H1 (cell line): ENCODE measurements around the gene CFAP20.

Experiments
- CBX8 ChIP-seq: fragments of 300-800, 300-1000 bp; sonication (generic); IDR thresholded peaks from 2 replicates; pipeline ENCODE4 v1.7.1; 2016; ENCODE audit warnings: low read depth, low read length, borderline replicate concordance
- EP300 ChIP-seq, 2 experiments: IDR thresholded peaks; 1 replicate in 1 of 2; 2 replicates in 1 of 2; pipeline ENCODE4 v1.6.1; 2011 to 2012; ENCODE audit warnings: low read depth in 2 of 2, low read length in 2 of 2, mild to moderate bottlenecking in 2 of 2, borderline replicate concordance in 1 of 2, inconsistent platforms in 1 of 2, moderate library complexity in 1 of 2
- POLR2A ChIP-seq, 2 experiments: IDR thresholded peaks; 1 replicate in 1 of 2; 2 replicates in 1 of 2; pipeline ENCODE4 v1.6.1; 2011; ENCODE audit warnings: low read depth in 2 of 2, low read length in 2 of 2, mild to moderate bottlenecking in 2 of 2; ENCODE audit errors: control extremely low read depth in 1 of 2
- POLR2AphosphoS5 ChIP-seq: IDR thresholded peaks from 2 replicates; pipeline ENCODE4 v1.6.1; 2011; ENCODE audit warnings: low read depth, low read length
- RAD21 ChIP-seq, 2 experiments: IDR thresholded peaks in 1 of 2; conservative IDR thresholded peaks in 1 of 2; 2 replicates each; pipeline ENCODE4 v1.6.1; 2011; ENCODE audit warnings: low read depth in 2 of 2, low read length in 2 of 2, improper control_type of control experiment in 1 of 2, inconsistent platforms in 1 of 2, mild to moderate bottlenecking in 1 of 2, moderate library complexity in 1 of 2
- SIX5 ChIP-seq: IDR thresholded peaks from 2 replicates; pipeline ENCODE4 v1.6.1; 2011; ENCODE audit warnings: mild to moderate bottlenecking, low read depth, low read length
- YY1 ChIP-seq: IDR thresholded peaks from 2 replicates; pipeline ENCODE4 v1.6.1; 2011; ENCODE audit warnings: low read depth, mild to moderate bottlenecking, low read length
- ZNF274 ChIP-seq: IDR thresholded peaks from 2 replicates; pipeline ENCODE4 v1.7.0; 2012; ENCODE audit warnings: low read length, borderline replicate concordance; ENCODE audit errors: extremely low read depth
- TF ChIP-seq, protein P1 (sequence below): IDR thresholded peaks from 2 replicates; pipeline ENCODE4 v1.6.1; 2011; ENCODE audit warnings: low read depth, mild to moderate bottlenecking, low read length; ENCODE audit not compliant: insufficient read depth
- TF ChIP-seq, protein P2 (sequence below): fragments of 300-600 bp; sonication (generic); IDR thresholded peaks from 2 replicates; pipeline ENCODE4 v1.7.1; 2012; ENCODE audit warnings: low read length, moderate library complexity, mild to moderate bottlenecking, inconsistent platforms; ENCODE audit not compliant: insufficient replicate concordance
- TF ChIP-seq, protein P3 (sequence below), 3 experiments: IDR thresholded peaks; 1 replicate in 2 of 3; 2 replicates in 1 of 3; pipeline versions ENCODE4 v1.5.1 to v1.6.1; 2011; ENCODE audit warnings: low read length in 3 of 3, mild to moderate bottlenecking in 3 of 3, inconsistent platforms in 2 of 3, low read depth in 1 of 3, moderate library complexity in 1 of 3; ENCODE audit not compliant: insufficient read depth in 1 of 3; ENCODE audit errors: control extremely low read depth in 1 of 3
- TF ChIP-seq, protein P4 (sequence below): IDR thresholded peaks from 2 replicates; pipeline ENCODE4 v1.6.1; 2011; ENCODE audit warnings: low read length, improper control_type of control experiment

DNA sequence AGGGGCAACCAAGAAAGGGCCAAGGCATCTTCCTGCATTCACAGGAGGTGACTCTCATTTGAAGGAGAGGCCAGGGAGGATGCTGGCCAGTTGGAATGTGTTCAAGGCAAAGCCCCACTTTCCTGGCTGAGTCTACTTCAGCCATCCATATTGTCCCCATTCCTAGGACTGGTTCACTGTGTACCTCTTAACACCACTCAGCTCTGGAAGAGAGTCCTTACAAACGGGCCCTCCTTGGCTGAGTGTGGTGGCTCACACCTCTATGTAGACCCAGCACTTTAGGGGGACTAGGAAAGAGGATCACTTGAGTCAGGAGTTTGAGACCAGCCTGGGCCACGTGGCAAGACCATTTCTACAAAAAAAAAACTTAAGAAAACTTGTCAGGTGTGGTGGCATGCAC lies 28.1 kb upstream of the CFAP20 start:
- TF ChIP-seq YY1, result no peak
- no peak for TF ChIP-seq POLR2A (IDR thresholded peaks at IDR 0.05; ENCODE audit: control extremely low read depth in 1 of 2, low read depth in 2 of 2, low read length in 2 of 2)
- no peak for TF ChIP-seq SIX5
- TF ChIP-seq, protein P1, sequence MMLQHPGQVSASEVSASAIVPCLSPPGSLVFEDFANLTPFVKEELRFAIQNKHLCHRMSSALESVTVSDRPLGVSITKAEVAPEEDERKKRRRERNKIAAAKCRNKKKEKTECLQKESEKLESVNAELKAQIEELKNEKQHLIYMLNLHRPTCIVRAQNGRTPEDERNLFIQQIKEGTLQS, result no peak
- TF ChIP-seq, protein P2, sequence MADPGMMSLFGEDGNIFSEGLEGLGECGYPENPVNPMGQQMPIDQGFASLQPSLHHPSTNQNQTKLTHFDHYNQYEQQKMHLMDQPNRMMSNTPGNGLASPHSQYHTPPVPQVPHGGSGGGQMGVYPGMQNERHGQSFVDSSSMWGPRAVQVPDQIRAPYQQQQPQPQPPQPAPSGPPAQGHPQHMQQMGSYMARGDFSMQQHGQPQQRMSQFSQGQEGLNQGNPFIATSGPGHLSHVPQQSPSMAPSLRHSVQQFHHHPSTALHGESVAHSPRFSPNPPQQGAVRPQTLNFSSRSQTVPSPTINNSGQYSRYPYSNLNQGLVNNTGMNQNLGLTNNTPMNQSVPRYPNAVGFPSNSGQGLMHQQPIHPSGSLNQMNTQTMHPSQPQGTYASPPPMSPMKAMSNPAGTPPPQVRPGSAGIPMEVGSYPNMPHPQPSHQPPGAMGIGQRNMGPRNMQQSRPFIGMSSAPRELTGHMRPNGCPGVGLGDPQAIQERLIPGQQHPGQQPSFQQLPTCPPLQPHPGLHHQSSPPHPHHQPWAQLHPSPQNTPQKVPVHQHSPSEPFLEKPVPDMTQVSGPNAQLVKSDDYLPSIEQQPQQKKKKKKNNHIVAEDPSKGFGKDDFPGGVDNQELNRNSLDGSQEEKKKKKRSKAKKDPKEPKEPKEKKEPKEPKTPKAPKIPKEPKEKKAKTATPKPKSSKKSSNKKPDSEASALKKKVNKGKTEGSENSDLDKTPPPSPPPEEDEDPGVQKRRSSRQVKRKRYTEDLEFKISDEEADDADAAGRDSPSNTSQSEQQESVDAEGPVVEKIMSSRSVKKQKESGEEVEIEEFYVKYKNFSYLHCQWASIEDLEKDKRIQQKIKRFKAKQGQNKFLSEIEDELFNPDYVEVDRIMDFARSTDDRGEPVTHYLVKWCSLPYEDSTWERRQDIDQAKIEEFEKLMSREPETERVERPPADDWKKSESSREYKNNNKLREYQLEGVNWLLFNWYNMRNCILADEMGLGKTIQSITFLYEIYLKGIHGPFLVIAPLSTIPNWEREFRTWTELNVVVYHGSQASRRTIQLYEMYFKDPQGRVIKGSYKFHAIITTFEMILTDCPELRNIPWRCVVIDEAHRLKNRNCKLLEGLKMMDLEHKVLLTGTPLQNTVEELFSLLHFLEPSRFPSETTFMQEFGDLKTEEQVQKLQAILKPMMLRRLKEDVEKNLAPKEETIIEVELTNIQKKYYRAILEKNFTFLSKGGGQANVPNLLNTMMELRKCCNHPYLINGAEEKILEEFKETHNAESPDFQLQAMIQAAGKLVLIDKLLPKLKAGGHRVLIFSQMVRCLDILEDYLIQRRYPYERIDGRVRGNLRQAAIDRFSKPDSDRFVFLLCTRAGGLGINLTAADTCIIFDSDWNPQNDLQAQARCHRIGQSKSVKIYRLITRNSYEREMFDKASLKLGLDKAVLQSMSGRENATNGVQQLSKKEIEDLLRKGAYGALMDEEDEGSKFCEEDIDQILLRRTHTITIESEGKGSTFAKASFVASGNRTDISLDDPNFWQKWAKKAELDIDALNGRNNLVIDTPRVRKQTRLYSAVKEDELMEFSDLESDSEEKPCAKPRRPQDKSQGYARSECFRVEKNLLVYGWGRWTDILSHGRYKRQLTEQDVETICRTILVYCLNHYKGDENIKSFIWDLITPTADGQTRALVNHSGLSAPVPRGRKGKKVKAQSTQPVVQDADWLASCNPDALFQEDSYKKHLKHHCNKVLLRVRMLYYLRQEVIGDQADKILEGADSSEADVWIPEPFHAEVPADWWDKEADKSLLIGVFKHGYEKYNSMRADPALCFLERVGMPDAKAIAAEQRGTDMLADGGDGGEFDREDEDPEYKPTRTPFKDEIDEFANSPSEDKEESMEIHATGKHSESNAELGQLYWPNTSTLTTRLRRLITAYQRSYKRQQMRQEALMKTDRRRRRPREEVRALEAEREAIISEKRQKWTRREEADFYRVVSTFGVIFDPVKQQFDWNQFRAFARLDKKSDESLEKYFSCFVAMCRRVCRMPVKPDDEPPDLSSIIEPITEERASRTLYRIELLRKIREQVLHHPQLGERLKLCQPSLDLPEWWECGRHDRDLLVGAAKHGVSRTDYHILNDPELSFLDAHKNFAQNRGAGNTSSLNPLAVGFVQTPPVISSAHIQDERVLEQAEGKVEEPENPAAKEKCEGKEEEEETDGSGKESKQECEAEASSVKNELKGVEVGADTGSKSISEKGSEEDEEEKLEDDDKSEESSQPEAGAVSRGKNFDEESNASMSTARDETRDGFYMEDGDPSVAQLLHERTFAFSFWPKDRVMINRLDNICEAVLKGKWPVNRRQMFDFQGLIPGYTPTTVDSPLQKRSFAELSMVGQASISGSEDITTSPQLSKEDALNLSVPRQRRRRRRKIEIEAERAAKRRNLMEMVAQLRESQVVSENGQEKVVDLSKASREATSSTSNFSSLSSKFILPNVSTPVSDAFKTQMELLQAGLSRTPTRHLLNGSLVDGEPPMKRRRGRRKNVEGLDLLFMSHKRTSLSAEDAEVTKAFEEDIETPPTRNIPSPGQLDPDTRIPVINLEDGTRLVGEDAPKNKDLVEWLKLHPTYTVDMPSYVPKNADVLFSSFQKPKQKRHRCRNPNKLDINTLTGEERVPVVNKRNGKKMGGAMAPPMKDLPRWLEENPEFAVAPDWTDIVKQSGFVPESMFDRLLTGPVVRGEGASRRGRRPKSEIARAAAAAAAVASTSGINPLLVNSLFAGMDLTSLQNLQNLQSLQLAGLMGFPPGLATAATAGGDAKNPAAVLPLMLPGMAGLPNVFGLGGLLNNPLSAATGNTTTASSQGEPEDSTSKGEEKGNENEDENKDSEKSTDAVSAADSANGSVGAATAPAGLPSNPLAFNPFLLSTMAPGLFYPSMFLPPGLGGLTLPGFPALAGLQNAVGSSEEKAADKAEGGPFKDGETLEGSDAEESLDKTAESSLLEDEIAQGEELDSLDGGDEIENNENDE, result no peak
- TF ChIP-seq, protein P3, sequence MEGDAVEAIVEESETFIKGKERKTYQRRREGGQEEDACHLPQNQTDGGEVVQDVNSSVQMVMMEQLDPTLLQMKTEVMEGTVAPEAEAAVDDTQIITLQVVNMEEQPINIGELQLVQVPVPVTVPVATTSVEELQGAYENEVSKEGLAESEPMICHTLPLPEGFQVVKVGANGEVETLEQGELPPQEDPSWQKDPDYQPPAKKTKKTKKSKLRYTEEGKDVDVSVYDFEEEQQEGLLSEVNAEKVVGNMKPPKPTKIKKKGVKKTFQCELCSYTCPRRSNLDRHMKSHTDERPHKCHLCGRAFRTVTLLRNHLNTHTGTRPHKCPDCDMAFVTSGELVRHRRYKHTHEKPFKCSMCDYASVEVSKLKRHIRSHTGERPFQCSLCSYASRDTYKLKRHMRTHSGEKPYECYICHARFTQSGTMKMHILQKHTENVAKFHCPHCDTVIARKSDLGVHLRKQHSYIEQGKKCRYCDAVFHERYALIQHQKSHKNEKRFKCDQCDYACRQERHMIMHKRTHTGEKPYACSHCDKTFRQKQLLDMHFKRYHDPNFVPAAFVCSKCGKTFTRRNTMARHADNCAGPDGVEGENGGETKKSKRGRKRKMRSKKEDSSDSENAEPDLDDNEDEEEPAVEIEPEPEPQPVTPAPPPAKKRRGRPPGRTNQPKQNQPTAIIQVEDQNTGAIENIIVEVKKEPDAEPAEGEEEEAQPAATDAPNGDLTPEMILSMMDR (IDR thresholded peaks at IDR 0.05; ENCODE audit: control extremely low read depth in 1 of 3, insufficient read depth in 1 of 3, low read depth in 1 of 3, low read length in 3 of 3), result no peak
- no peak for TF ChIP-seq ZNF274
- TF ChIP-seq POLR2AphosphoS5, result no peak
- TF ChIP-seq, protein P4, sequence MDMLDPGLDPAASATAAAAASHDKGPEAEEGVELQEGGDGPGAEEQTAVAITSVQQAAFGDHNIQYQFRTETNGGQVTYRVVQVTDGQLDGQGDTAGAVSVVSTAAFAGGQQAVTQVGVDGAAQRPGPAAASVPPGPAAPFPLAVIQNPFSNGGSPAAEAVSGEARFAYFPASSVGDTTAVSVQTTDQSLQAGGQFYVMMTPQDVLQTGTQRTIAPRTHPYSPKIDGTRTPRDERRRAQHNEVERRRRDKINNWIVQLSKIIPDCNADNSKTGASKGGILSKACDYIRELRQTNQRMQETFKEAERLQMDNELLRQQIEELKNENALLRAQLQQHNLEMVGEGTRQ, result no peak
- no peak for TF ChIP-seq CBX8
- TF ChIP-seq EP300 (IDR thresholded peaks at IDR 0.05; ENCODE audit: borderline replicate concordance in 1 of 2, low read depth in 2 of 2, low read length in 2 of 2), result no peak
- TF ChIP-seq RAD21 (IDR thresholded peaks at IDR 0.05 in 1 of 2, conservative IDR thresholded peaks at IDR 0.05 in 1 of 2; ENCODE audit: low read depth in 2 of 2, low read length in 2 of 2), result no peak
